ENCODE data around the gene ZXDC. TPM values are rescaled to one million over a fixed set of nuclear protein-coding genes. Genes with fewer than 3 reads are reported as not detected.
A peak's percentile ranks its signal among the peaks of the same experiment; 100 is the strongest.

ZXDC gene
- total and polyA plus RNA-seq, 2 donors (not counting 3 experiments of a cell fraction or from before 2014, with no cell fraction given): 15.2 to 22.6 TPM

- Histone ChIP-seq H3K4me2 (ENCODE audit: insufficient read depth, low read length) (no peak overlapping the region), H3K27ac (ENCODE audit: insufficient read depth, low read depth, low read length) (no peak overlapping the region), H3K9me1 (replicated peaks; ENCODE audit: control insufficient read depth, extremely low read depth, insufficient read depth, low read length) (no peaks in the 10 kb centered on the region), H3K9ac (replicated peaks; ENCODE audit: extremely low read depth, insufficient read depth, low read length) (no peak overlapping the region), H4K20me1 (replicated peaks; ENCODE audit: control insufficient read depth, extremely low read depth, insufficient read depth, low read length) (no peaks in the 10 kb centered on the region), H3K79me2 (ENCODE audit: control insufficient read depth, insufficient read depth, low read length) (no peaks in the 10 kb centered on the region), H3K4me3 (replicated peaks in 1 of 3; ENCODE audit: insufficient read depth in 1 of 3, low read depth in 1 of 3, low read length in 3 of 3) (no peak overlapping the region), H3K4me1 (ENCODE audit: control insufficient read depth, extremely low read depth, insufficient read depth, low read length) (no peaks in the 10 kb centered on the region), H3K9me3 (replicated peaks; ENCODE audit: control insufficient read depth, insufficient read depth, low read length) (no peaks in the 10 kb centered on the region), H3K36me3 (ENCODE audit: control insufficient read depth in 2 of 2, extremely low read depth in 1 of 2, insufficient read depth in 2 of 2, low read length in 2 of 2) (no peaks in the 10 kb centered on the region), H3K27me3 (ENCODE audit: control insufficient read depth in 2 of 2, insufficient read depth in 2 of 2, low read length in 2 of 2) (peaks cover 18 to 21% of the 10 kb centered on the region in 2 experiments), H2AFZ (ENCODE audit: low read depth, low read length) (peak overlapping the region; percentile 19)
- BruUV-seq (replicated peaks): no TSS peak
- ChIA-PET POLR2A (no interaction called here), CTCF (interaction anchor here (1.4 to 6.4 kb wide), 4 partner anchors 130 to 256 kb away, joined by 3 to 112 read pairs (median 28); no protein-coding TSS in a partner anchor)
- FAIRE-seq (no peak), DNase-seq (ENCODE audit: low read depth, low spot score) (no peak)
- dilution Hi-C loops (cut with MboI; ENCODE audit: extremely low pct_ligation_motif_present, low sequenced_read_pairs): no loop called here
- intact Hi-C loops (cut with micrococcal nuclease): loop anchor here (1.0 kb wide), 5 partner anchors 33 to 255 kb away; no protein-coding TSS in a partner anchor
- TF ChIP-seq JUN (IDR thresholded peaks at IDR 0.05; ENCODE audit: borderline replicate concordance, insufficient read depth, insufficient read length, low read depth): no peak
- TF ChIP-seq MAX (IDR thresholded peaks at IDR 0.05; ENCODE audit: insufficient read depth, insufficient read length): no peak
- TF ChIP-seq MYC (IDR thresholded peaks at IDR 0.05; ENCODE audit: low read depth, low read length): no peak
- TF ChIP-seq GATA2 (IDR thresholded peaks at IDR 0.05; ENCODE audit: insufficient read depth, insufficient read length, low read depth, low read length): no peak
- TF ChIP-seq POLR2AphosphoS5 (IDR thresholded peaks at IDR 0.05; ENCODE audit: insufficient read depth, low read depth, low read length): no peak
- TF ChIP-seq EZH2 (IDR thresholded peaks at IDR 0.05; ENCODE audit: borderline replicate concordance, low read depth, low read length, severe bottlenecking): no peak
- TF ChIP-seq CTCF (IDR thresholded peaks at IDR 0.05; ENCODE audit: extremely low read depth in 1 of 2, insufficient read depth in 1 of 2, low read depth in 1 of 2, low read length in 2 of 2): no peak
- TF ChIP-seq FOS (IDR thresholded peaks at IDR 0.05; ENCODE audit: borderline replicate concordance, insufficient read depth, low read length): no peak
- TF ChIP-seq POLR2A (IDR thresholded peaks at IDR 0.05; ENCODE audit: low read depth, low read length): no peak
These were observed 85.9 kb downstream of the ZXDC start for GRCh38 chr3:126389794-126390146.

Measured in endothelial cell of umbilical vein (primary cell).